MM.1S (cell line): ENCODE data around the gene EVX1.

ENCODE experiments used
- DNase-seq: peaks from one replicate; pipeline ENCODE4 v3.0.0-alpha.2; 2015
- H2AFZ ChIP-seq: fragments of 300-600 bp; sonication (generic); 2 replicates; pipeline ENCODE4 v1.6.0; 2016; ENCODE audit warnings: antibody characterized with exemption, low read length
- H3F3A ChIP-seq: fragments of 300-600 bp; sonication (generic); 2 replicates; pipeline ENCODE4 v1.6.1; 2016; ENCODE audit warnings: mild to moderate bottlenecking, antibody characterized with exemption, low read length, moderate library complexity, mixed read lengths; ENCODE audit not compliant: insufficient read depth
- H3K27ac ChIP-seq: fragments of 300-600 bp; sonication (generic); 2 replicates; pipeline ENCODE4 v1.5.1; 2016; ENCODE audit warnings: mild to moderate bottlenecking, low read length
- H3K27me3 ChIP-seq: fragments of 300-600 bp; sonication (generic); replicated peaks from 2 replicates; pipeline ENCODE4 v1.6.0; 2016; ENCODE audit warnings: low read length; ENCODE audit not compliant: insufficient read depth
- H3K36me3 ChIP-seq: fragments of 300-600 bp; sonication (generic); replicated peaks from 2 replicates; pipeline ENCODE4 v1.6.1; 2016; ENCODE audit warnings: mild to moderate bottlenecking, low read length, mixed read lengths; ENCODE audit not compliant: insufficient read depth
- H3K4me1 ChIP-seq: fragments of 300-600 bp; sonication (generic); 2 replicates; pipeline ENCODE4 v1.6.1; 2016; ENCODE audit warnings: low read length, mixed read lengths
- H3K4me2 ChIP-seq: fragments of 300-600 bp; sonication (generic); 2 replicates; pipeline ENCODE4 v1.6.0; 2016; ENCODE audit warnings: low read depth, low read length
- H3K4me3 ChIP-seq: fragments of 300-600 bp; sonication (generic); 2 replicates; pipeline ENCODE4 v1.5.1; 2016; ENCODE audit warnings: low read length, mixed read lengths
- H3K79me2 ChIP-seq: fragments of 300-600 bp; sonication (generic); 2 replicates; pipeline ENCODE4 v1.6.1; 2016; ENCODE audit warnings: mixed run types, low read length, mixed read lengths
- H3K9ac ChIP-seq: fragments of 300-600 bp; sonication (generic); 2 replicates; pipeline ENCODE4 v1.6.1; 2016; ENCODE audit warnings: low read length, mixed read lengths
- H3K9me2 ChIP-seq: fragments of 300-600 bp; sonication (generic); replicated peaks from 2 replicates; pipeline ENCODE4 v1.6.1; 2016; ENCODE audit warnings: mild to moderate bottlenecking, low read length, mixed read lengths; ENCODE audit not compliant: insufficient read depth
- H3K9me3 ChIP-seq: fragments of 300-600 bp; sonication (generic); replicated peaks from 2 replicates; pipeline ENCODE4 v1.6.1; 2016; ENCODE audit warnings: mild to moderate bottlenecking, low read length, mixed read lengths; ENCODE audit not compliant: insufficient read depth
- H4K20me1 ChIP-seq: fragments of 300-600 bp; sonication (generic); 2 replicates; pipeline ENCODE4 v1.6.1; 2016; ENCODE audit warnings: mild to moderate bottlenecking, low read length, moderate library complexity, mixed read lengths; ENCODE audit not compliant: insufficient read depth
- CTCF ChIP-seq: fragments of 300-600 bp; sonication (generic); IDR thresholded peaks from 2 replicates; pipeline ENCODE4 v1.5.1; 2016; ENCODE audit warnings: antibody characterized with exemption, low read length, mixed read lengths
- EZH2 ChIP-seq: fragments of 300-600 bp; sonication (generic); optimal IDR thresholded peaks from 2 replicates; pipeline ENCODE3; 2017; ENCODE audit warnings: low read depth, mild to moderate bottlenecking, antibody characterized with exemption, low read length, mixed read lengths
- EZH2phosphoT487 ChIP-seq: fragments of 300-600 bp; sonication (generic); IDR thresholded peaks from 2 replicates; pipeline ENCODE4 v1.6.1; 2018; ENCODE audit warnings: antibody characterized with exemption, low read length

EVX1 gene

GRCh38 chr7:27260211-27260610, 17.6 kb downstream of the EVX1 start:
- H3K9me3 ChIP-seq, result no peaks in the 10 kb centered on the region
- no peaks in the 10 kb centered on the region for H3K9me2 ChIP-seq
- DNase-seq, result no peak
- no peak overlapping the region for H3K27ac ChIP-seq
- H3K36me3 ChIP-seq, result no peaks in the 10 kb centered on the region
- no peak overlapping the region for H3K4me2 ChIP-seq
- no peak overlapping the region for H3K4me3 ChIP-seq
- no peak overlapping the region for H3K9ac ChIP-seq
- TF ChIP-seq EZH2phosphoT487 (no peak), CTCF (no peak), EZH2 (no peak)
- no peaks in the 10 kb centered on the region for H3F3A ChIP-seq
- H3K79me2 ChIP-seq, result no peaks in the 10 kb centered on the region
- H2AFZ ChIP-seq, result no peak overlapping the region
- no peaks in the 10 kb centered on the region for H3K27me3 ChIP-seq
- H4K20me1 ChIP-seq, result no peaks in the 10 kb centered on the region
- H3K4me1 ChIP-seq, result no peaks in the 10 kb centered on the region

GRCh38 chr7:27262121-27262520, 19.5 kb downstream of the EVX1 start:
- Histone ChIP-seq H3K9ac (no peak overlapping the region), H3K4me3 (no peak overlapping the region), H3K9me3 (no peaks in the 10 kb centered on the region), H4K20me1 (no peaks in the 10 kb centered on the region), H3K36me3 (no peaks in the 10 kb centered on the region), H3K27ac (no peak overlapping the region), H3F3A (no peaks in the 10 kb centered on the region), H3K4me1 (no peaks in the 10 kb centered on the region), H3K4me2 (no peak overlapping the region), H3K9me2 (no peaks in the 10 kb centered on the region), H3K27me3 (no peaks in the 10 kb centered on the region), H3K79me2 (no peaks in the 10 kb centered on the region), H2AFZ (no peak overlapping the region)
- no peak for TF ChIP-seq EZH2phosphoT487
- no peak for TF ChIP-seq EZH2
- no peak for TF ChIP-seq CTCF
- no peak for DNase-seq

- no peak for DNase-seq
- no peak overlapping the region for H2AFZ ChIP-seq
Observed at GRCh38 chr7:27263781-27264180, 21.2 kb downstream of the EVX1 start.

More at GRCh38 chr7:27263781-27264180, 21.2 kb downstream of the EVX1 start:
- H3F3A ChIP-seq, result no peaks in the 10 kb centered on the region
- H3K9ac ChIP-seq, result no peak overlapping the region
- H4K20me1 ChIP-seq, result no peaks in the 10 kb centered on the region
- H3K4me1 ChIP-seq, result no peaks in the 10 kb centered on the region
- no peaks in the 10 kb centered on the region for H3K79me2 ChIP-seq
- no peaks in the 10 kb centered on the region for H3K27me3 ChIP-seq
- no peak overlapping the region for H3K27ac ChIP-seq
- H3K36me3 ChIP-seq, result no peaks in the 10 kb centered on the region
- no peak overlapping the region for H3K4me2 ChIP-seq
- H3K9me3 ChIP-seq, result no peaks in the 10 kb centered on the region
- no peak overlapping the region for H3K4me3 ChIP-seq
- no peak for TF ChIP-seq EZH2phosphoT487
- no peak for TF ChIP-seq CTCF
- no peak for TF ChIP-seq EZH2
- no peaks in the 10 kb centered on the region for H3K9me2 ChIP-seq
